ENCODE results near the gene COL11A1.
"Not testable (repeated sequence)": the region's sequence is repeated elsewhere in the genome, so short reads cannot be mapped to it uniquely, and the experiment has no call there.

COL11A1 gene

GRCh38 chr1:102836991-102837390, 271.3 kb downstream of the COL11A1 start:
- FAIRE-seq (no peak), DNase-seq (ENCODE audit: insufficient read length, low spot score) (no peak)
- TF ChIP-seq SPI1 (IDR thresholded peaks at IDR 0.05; ENCODE audit: low read depth, low read length) = no peak
- TF ChIP-seq PAX5 (IDR thresholded peaks at IDR 0.05; ENCODE audit: insufficient read depth, low read length, severe bottlenecking) = no peak
- no peak for TF ChIP-seq POLR2A (IDR thresholded peaks at IDR 0.05; ENCODE audit: low read depth, low read length)
- TF ChIP-seq POLR2AphosphoS5 (IDR thresholded peaks at IDR 0.05; ENCODE audit: low read depth, low read length) = no peak
- no peak for TF ChIP-seq POU2F2 (IDR thresholded peaks at IDR 0.05; ENCODE audit: low read depth, low read length)
- no peak for TF ChIP-seq TAF1 (IDR thresholded peaks at IDR 0.05; ENCODE audit: low read depth, low read length)

- no peak for TF ChIP-seq SPI1 (IDR thresholded peaks at IDR 0.05; ENCODE audit: low read depth, low read length)
- no peak for TF ChIP-seq PAX5 (IDR thresholded peaks at IDR 0.05; ENCODE audit: insufficient read depth, low read length, severe bottlenecking)
- no peak for TF ChIP-seq TAF1 (IDR thresholded peaks at IDR 0.05; ENCODE audit: low read depth, low read length)
- no peak for TF ChIP-seq POU2F2 (IDR thresholded peaks at IDR 0.05; ENCODE audit: low read depth, low read length)
- TF ChIP-seq POLR2A (IDR thresholded peaks at IDR 0.05; ENCODE audit: low read depth, low read length) = no peak
- TF ChIP-seq POLR2AphosphoS5 (IDR thresholded peaks at IDR 0.05; ENCODE audit: low read depth, low read length) = no peak
- FAIRE-seq (no peak), DNase-seq (ENCODE audit: insufficient read length, low spot score) (no peak)
Measured at GRCh38 chr1:102834688-102835320, 273.5 kb downstream of the COL11A1 start.

GRCh38 chr1:102833151-102833550, 275.2 kb downstream of the COL11A1 start:
- no peak for DNase-seq (ENCODE audit: insufficient read length, low spot score)
- TF ChIP-seq PAX5 (IDR thresholded peaks at IDR 0.05; ENCODE audit: insufficient read depth, low read length, severe bottlenecking) (no peak), POU2F2 (IDR thresholded peaks at IDR 0.05; ENCODE audit: low read depth, low read length) (no peak), POLR2A (IDR thresholded peaks at IDR 0.05; ENCODE audit: low read depth, low read length) (no peak)
- no peak for FAIRE-seq

- not testable (repeated sequence) for DNase-seq (ENCODE audit: insufficient read length, low spot score); FAIRE-seq
Measured at GRCh38 chr1:102826706-102827105, 281.6 kb downstream of the COL11A1 start.
